ENCODE measurements around the gene NDNF.

- no peak for TF ChIP-seq POLR2AphosphoS5 (IDR thresholded peaks at IDR 0.05; ENCODE audit: low read depth, low read length)
- no peak for TF ChIP-seq REST (IDR thresholded peaks at IDR 0.05; ENCODE audit: insufficient read depth in 1 of 2, low read depth in 2 of 2, low read length in 2 of 2)
- TF ChIP-seq TAF1 (IDR thresholded peaks at IDR 0.05; ENCODE audit: borderline replicate concordance, insufficient read depth, low read length) = no peak
- no peak for TF ChIP-seq SIN3A (IDR thresholded peaks at IDR 0.05; ENCODE audit: borderline replicate concordance, insufficient read depth, low read length)
Measured at GRCh38 chr4:121088867-121089266, 16.5 kb upstream of the NDNF start.

Data from PFSK-1 (cell line).